Transverse colon (tissue), 4 donors: ENCODE measurements around the gene ATP12A.

Experiments used
- POLR2AphosphoS5 ChIP-seq, 3 donors: sonication (generic); formaldehyde crosslinking; IDR thresholded peaks; one replicate each; pipeline ENCODE4 v1.6.1; 2016; ENCODE audit warnings: antibody characterized with exemption in 3 of 3
- TF ChIP-seq, protein P1 (sequence below), 5 experiments: fragments of 200-600 bp in 3 of 5; fragments of 450-650 bp in 2 of 5; sonication (generic) in 3 of 5; IDR thresholded peaks; 1 replicate in 2 of 5; 2 replicates in 3 of 5; pipeline ENCODE4 v1.5.1; 2016 to 2017; ENCODE audit warnings: antibody characterized with exemption in 5 of 5, inconsistent platforms in 3 of 5, mild to moderate bottlenecking in 2 of 5, moderate library complexity in 1 of 5

GRCh38 chr13:24748061-24748400 is 67.8 kb downstream of the ATP12A start:
- no peak for TF ChIP-seq POLR2AphosphoS5 (IDR thresholded peaks at IDR 0.05)
- TF ChIP-seq, protein P1, sequence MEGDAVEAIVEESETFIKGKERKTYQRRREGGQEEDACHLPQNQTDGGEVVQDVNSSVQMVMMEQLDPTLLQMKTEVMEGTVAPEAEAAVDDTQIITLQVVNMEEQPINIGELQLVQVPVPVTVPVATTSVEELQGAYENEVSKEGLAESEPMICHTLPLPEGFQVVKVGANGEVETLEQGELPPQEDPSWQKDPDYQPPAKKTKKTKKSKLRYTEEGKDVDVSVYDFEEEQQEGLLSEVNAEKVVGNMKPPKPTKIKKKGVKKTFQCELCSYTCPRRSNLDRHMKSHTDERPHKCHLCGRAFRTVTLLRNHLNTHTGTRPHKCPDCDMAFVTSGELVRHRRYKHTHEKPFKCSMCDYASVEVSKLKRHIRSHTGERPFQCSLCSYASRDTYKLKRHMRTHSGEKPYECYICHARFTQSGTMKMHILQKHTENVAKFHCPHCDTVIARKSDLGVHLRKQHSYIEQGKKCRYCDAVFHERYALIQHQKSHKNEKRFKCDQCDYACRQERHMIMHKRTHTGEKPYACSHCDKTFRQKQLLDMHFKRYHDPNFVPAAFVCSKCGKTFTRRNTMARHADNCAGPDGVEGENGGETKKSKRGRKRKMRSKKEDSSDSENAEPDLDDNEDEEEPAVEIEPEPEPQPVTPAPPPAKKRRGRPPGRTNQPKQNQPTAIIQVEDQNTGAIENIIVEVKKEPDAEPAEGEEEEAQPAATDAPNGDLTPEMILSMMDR (IDR thresholded peaks at IDR 0.05) = no peak
